HEK293 (cell line): ENCODE results near the gene FAM181A.

ENCODE experiments used
- CTCF ChIA-PET: fragments of 350-600 bp; formaldehyde crosslinking; extraction: SDS; loops from one replicate; lab custom pipeline; 2021; ENCODE audit warnings: antibody characterized with exemption; lab: Yijun Ruan, JAX
- POLR2A ChIA-PET: fragments of 300-600 bp; formaldehyde crosslinking; extraction: SDS; loops from one replicate; lab custom pipeline; 2020; ENCODE audit warnings: antibody characterized with exemption, inconsistent platforms; lab: Yijun Ruan, JAX
- H3K27ac ChIP-seq: fragments of 200-500 bp; sonication (Bioruptor generic); 2 replicates; pipeline ENCODE4 v1.5.1; 2014; ENCODE audit warnings: low read depth, low read length, control low read depth, inconsistent platforms; ENCODE audit errors: extremely low read depth
- H3K36me3 ChIP-seq, 2 experiments: fragments of 200-500 bp in 1 of 2; sonication (Bioruptor generic) in 1 of 2; 1 replicate in 1 of 2; 2 replicates in 1 of 2; pipeline ENCODE4 v1.5.1; 2014 to 2017; ENCODE audit warnings: inconsistent platforms in 2 of 2, low read length in 2 of 2; ENCODE audit not compliant: control insufficient read depth in 2 of 2, insufficient read depth in 1 of 2
- H3K4me1 ChIP-seq: fragments of 200-500 bp; sonication (Bioruptor generic); 2 replicates; pipeline ENCODE4 v1.5.1; 2014; ENCODE audit warnings: mild to moderate bottlenecking, low read length, inconsistent platforms; ENCODE audit not compliant: control insufficient read depth, insufficient read depth
- H3K4me3 ChIP-seq: 2 replicates; pipeline ENCODE4 v1.5.1; 2011; ENCODE audit warnings: low read depth, mild to moderate bottlenecking, control low read depth, low read length, moderate library complexity
- H3K9me3 ChIP-seq: fragments of 200-500 bp; sonication (Bioruptor generic); 2 replicates; pipeline ENCODE4 v1.5.1; 2014; ENCODE audit warnings: low read depth, low read length, inconsistent platforms; ENCODE audit not compliant: control insufficient read depth, insufficient read depth
- OVOL3 ChIP-seq: fragments of 450-650 bp; formaldehyde crosslinking; IDR thresholded peaks from 2 replicates; pipeline ENCODE4 v1.5.1; 2016; ENCODE audit warnings: missing biosample characterization, missing genetic modification characterization
- PRDM2 ChIP-seq: fragments of 450-650 bp; formaldehyde crosslinking; IDR thresholded peaks from 2 replicates; pipeline ENCODE4 v1.5.1; 2016; ENCODE audit warnings: missing biosample characterization, missing genetic modification characterization, borderline replicate concordance
- SALL2 ChIP-seq: fragments of 450-650 bp; formaldehyde crosslinking; IDR thresholded peaks from 2 replicates; pipeline ENCODE4 v1.5.0; 2017; ENCODE audit warnings: missing biosample characterization, mild to moderate bottlenecking, missing genetic modification characterization, borderline replicate concordance
- SP3 ChIP-seq: fragments of 450-650 bp; formaldehyde crosslinking; IDR thresholded peaks from 2 replicates; pipeline ENCODE4 v1.5.1; 2016; ENCODE audit warnings: missing biosample characterization, missing genetic modification characterization
- TCF7L2 ChIP-seq: IDR thresholded peaks from 2 replicates; pipeline ENCODE4 v1.6.1; 2011; ENCODE audit warnings: low read depth, mild to moderate bottlenecking, inconsistent platforms, low read length, moderate library complexity, borderline replicate concordance
- ZBTB20 ChIP-seq: fragments of 450-650 bp; formaldehyde crosslinking; IDR thresholded peaks from 2 replicates; pipeline ENCODE4 v1.5.1; 2016; ENCODE audit warnings: missing biosample characterization, missing genetic modification characterization
- ZNF239 ChIP-seq: fragments of 450-650 bp; formaldehyde crosslinking; IDR thresholded peaks from 2 replicates; pipeline ENCODE4 v1.5.1; 2016; ENCODE audit warnings: missing biosample characterization, missing genetic modification characterization
- ZNF362 ChIP-seq: fragments of 450-650 bp; formaldehyde crosslinking; IDR thresholded peaks from 2 replicates; pipeline ENCODE4 v1.5.1; 2016; ENCODE audit warnings: missing biosample characterization, missing genetic modification characterization
- ZNF391 ChIP-seq: fragments of 450-650 bp; formaldehyde crosslinking; IDR thresholded peaks from 2 replicates; pipeline ENCODE4 v1.5.1; 2016; ENCODE audit warnings: low read depth, missing biosample characterization, missing genetic modification characterization, borderline replicate concordance
- ZNF660 ChIP-seq: fragments of 450-650 bp; IDR thresholded peaks from 2 replicates; pipeline ENCODE4 v1.5.1; 2018; ENCODE audit warnings: missing biosample characterization, mild to moderate bottlenecking, missing genetic modification characterization
- ZNF677 ChIP-seq: fragments of 450-650 bp; IDR thresholded peaks from 2 replicates; pipeline ENCODE4 v1.5.0; 2018; ENCODE audit warnings: missing biosample characterization, mild to moderate bottlenecking, missing genetic modification characterization, moderate library complexity
- ZNF768 ChIP-seq: fragments of 450-650 bp; formaldehyde crosslinking; IDR thresholded peaks from 2 replicates; pipeline ENCODE4 v1.5.1; 2018; ENCODE audit warnings: missing biosample characterization, mild to moderate bottlenecking, missing genetic modification characterization
- ZNF830 ChIP-seq: fragments of 450-650 bp; IDR thresholded peaks from 2 replicates; pipeline ENCODE4 v1.5.0; 2018; ENCODE audit warnings: missing biosample characterization, missing genetic modification characterization, low read depth, mild to moderate bottlenecking, moderate library complexity

The FAM181A gene

GRCh38 chr14:93917141-93917540, 10.0 kb upstream of the FAM181A start (continued):
- TF ChIP-seq ZNF362 (tag by site-specific recombination): no peak
- TF ChIP-seq ZNF830: no peak
- no peak for TF ChIP-seq SP3 (tag by site-specific recombination)
- TF ChIP-seq OVOL3 (tag by site-specific recombination): no peak
- no peak for TF ChIP-seq ZNF391
- no peak for TF ChIP-seq ZNF239 (tag by site-specific recombination)
- no peak for TF ChIP-seq SALL2 (tag by site-specific recombination)
- no peak for TF ChIP-seq ZNF660 (tag by site-specific recombination)
- TF ChIP-seq ZNF677 (tag by site-specific recombination): no peak

- 0 out of 2 replicates have a peak, but pooled peaks have one; percentile 52 for TF ChIP-seq ZNF768
- no peak for TF ChIP-seq ZBTB20 (tag by site-specific recombination)
- H3K36me3 ChIP-seq: no peaks in the 10 kb centered on the region
- CTCF ChIA-PET: interaction anchor here (0.6 to 0.7 kb wide), 2 partner anchors 15 to 1180 kb away, joined by 3 to 4 read pairs; no protein-coding TSS in a partner anchor
- no peaks in the 10 kb centered on the region for H3K9me3 ChIP-seq
- H3K27ac ChIP-seq: no peak overlapping the region
- no peaks in the 10 kb centered on the region for H3K4me1 ChIP-seq
- H3K4me3 ChIP-seq: no peak overlapping the region
- POLR2A ChIA-PET: no interaction called here
These were observed 5.9 kb upstream of the FAM181A start for GRCh38 chr14:93921001-93921806.

- ChIA-PET POLR2A (no interaction called here), CTCF (interaction anchor here (0.8 to 1.5 kb wide), 3 partner anchors 13 to 30 kb away, joined by 3 to 5 read pairs (median 4); no protein-coding TSS in a partner anchor)
- Histone ChIP-seq H3K9me3 (no peaks in the 10 kb centered on the region), H3K4me3 (no peak overlapping the region), H3K4me1 (no peaks in the 10 kb centered on the region), H3K27ac (no peak overlapping the region), H3K36me3 (no peaks in the 10 kb centered on the region)
- TF ChIP-seq TCF7L2: no peak
- no peak for TF ChIP-seq PRDM2
These were observed 3.5 kb upstream of the FAM181A start for GRCh38 chr14:93923626-93924025.
